HG03039 (cell line): ENCODE results near the gene DIP2C.
"Not testable (repeated sequence)": the region's sequence is repeated elsewhere in the genome, so short reads cannot be mapped to it uniquely, and the experiment has no call there.

ENCODE experiments used
- ATAC-seq: cut with Tn5 transposase; IDR thresholded peaks from one replicate; pipeline ENCODE4 v1.9.1; 2021; ENCODE audit warnings: mild to moderate bottlenecking, moderate library complexity; ENCODE audit not compliant: unreplicated experiment

The DIP2C gene

GRCh38 chr10:600876-601659 is 88.4 kb downstream of the DIP2C start:
- ATAC-seq, result no peak

GRCh38 chr10:600234-600633 is 89.2 kb downstream of the DIP2C start:
- no peak for ATAC-seq

- ATAC-seq, result no peak
Observed at GRCh38 chr10:599767-600166, 89.7 kb downstream of the DIP2C start.

DNA sequence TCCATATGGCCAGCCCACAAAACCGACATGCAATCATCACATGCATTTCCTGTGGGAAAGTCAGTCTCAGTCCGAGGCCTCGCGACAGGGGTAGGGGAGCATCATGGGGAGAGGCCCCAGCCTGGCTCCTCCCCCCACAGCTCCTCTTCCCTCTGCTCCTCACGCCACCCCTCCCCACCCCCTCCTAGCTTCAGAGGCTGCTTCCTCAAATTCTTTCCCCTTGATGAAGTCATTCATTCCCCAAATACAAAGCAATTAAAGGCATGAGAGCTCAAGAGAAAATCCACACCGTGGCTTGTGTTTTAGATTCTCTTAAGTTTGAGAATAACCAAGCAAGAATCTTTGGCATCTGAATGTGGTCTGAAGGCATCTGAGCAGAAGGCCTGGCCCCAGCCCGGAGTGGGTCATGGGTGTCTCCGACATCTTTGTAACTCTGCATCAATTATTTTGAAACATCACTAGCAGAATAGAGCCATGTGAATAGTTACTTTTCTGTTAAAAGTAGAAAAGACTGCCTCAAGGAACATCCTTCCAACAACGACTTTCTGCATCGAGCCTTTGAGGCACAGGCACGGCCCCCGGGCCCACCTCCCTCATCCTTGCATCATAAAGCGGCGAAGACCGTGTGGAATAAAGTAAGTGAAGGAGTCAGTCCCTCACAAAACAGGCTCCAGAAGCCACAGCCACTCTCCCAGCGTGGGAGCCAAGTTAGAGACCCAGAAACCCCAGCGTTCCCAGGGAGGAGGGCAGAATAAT is 90.9 kb downstream of the DIP2C start:
- no peak for ATAC-seq

- no peak for ATAC-seq
Observed at GRCh38 chr10:597976-598375, 91.5 kb downstream of the DIP2C start.

- ATAC-seq, result no peak
Observed at GRCh38 chr10:596725-597345, 92.6 kb downstream of the DIP2C start.

DNA sequence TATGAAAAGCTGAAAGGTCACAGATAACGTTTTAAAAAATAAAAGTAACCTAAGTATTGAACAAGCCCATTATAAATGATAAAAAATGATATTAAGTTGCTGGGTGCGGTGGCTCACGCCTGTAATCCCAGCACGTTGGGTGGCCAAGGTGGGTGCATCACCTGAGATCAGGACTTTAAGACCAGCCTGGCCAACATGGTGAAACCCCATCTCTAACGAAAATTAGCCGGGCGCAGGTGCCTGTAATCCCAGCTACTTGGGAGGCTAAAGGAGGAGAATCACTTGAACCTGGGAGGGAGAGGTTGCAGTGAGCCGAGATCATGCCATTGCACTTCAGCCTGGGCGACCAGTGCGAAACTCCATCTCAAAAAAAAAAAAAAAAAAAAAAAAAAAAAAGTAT is 93.3 kb downstream of the DIP2C start:
- ATAC-seq, result not testable (repeated sequence)

GRCh38 chr10:595473-595872 is 94.0 kb downstream of the DIP2C start:
- ATAC-seq, result no peak

DNA sequence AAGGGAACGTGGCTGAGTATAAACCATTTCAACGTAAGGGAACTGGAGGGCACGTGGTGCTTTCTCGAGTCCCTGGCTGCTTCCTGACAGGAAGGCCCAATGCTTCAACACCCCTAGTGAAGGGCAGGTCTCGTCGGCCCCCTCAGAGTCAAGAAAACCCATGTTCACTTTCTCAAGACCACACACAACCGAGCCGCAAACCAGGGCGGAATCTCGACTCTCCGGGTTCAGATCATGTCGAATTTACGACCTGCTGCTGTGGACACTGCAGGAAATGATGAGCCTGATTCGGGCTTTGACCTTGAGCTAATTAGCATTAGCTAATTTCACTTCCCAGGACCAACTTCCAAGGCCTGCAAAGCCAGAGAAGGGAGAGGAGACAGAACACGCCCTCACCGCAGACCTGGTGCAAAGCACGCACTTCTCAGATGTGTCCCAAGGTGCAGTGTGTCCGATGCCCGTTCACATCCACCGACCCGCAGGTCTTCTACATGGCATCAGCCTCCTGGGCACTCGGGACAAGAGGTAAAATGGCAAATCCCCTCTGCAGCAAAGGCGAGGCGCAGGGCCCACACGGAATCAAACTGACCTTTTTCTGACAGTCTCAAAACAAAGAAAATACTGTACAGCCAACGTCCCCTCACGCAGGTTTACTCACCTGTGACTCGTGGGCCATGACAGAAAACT is 94.7 kb downstream of the DIP2C start:
- no peak for ATAC-seq

DNA sequence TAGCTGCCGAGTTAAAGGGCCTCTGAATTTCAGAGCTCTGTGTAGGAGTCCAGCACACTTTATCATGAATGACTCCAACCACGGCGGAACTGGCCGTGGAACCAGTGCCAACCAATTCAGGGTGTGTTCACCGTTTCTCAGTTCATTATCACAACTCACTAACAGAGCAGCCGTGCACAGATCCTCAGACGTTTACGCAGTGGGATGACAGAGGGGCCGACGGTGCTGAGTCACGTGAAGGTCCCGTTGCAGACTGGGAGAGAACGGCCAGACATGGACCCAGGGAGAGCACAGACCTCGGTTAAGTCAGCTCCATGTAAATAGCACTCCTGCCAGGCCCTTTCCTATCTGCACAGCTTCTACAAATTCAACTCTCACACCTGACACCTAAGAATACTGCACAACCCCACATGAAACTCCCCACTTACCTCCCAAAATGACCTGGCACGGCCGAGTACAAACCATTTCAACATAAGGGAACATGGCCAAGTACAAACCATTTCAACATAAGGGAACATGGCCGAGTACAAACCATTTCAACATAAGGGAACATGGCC is 95.5 kb downstream of the DIP2C start:
- ATAC-seq, result no peak

- ATAC-seq, result no peak
Observed at GRCh38 chr10:593421-593820, 96.0 kb downstream of the DIP2C start.

DNA sequence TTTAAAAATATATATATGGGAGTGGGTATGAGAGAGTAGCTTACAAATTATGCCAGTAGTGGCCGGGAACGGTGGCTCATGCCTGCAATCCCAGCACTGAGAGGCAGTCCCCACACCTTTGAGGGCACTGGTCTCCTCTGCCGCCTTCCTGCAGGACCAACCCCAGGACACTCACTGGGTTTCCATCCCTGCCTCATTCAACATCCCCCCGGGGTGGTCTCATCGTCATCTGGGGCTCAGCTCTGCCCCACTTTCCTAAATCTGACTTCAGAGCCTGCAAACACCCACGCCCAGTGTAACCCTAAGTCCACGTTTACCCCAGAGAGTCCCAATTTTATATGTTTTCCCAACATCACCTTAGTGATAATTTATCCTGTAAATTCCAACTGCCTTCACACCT is 96.5 kb downstream of the DIP2C start:
- no peak for ATAC-seq

- no peak for ATAC-seq
Observed at GRCh38 chr10:591646-592045, 97.8 kb downstream of the DIP2C start.

- ATAC-seq, result no peak
Observed at GRCh38 chr10:590721-591120, 98.7 kb downstream of the DIP2C start.

DNA sequence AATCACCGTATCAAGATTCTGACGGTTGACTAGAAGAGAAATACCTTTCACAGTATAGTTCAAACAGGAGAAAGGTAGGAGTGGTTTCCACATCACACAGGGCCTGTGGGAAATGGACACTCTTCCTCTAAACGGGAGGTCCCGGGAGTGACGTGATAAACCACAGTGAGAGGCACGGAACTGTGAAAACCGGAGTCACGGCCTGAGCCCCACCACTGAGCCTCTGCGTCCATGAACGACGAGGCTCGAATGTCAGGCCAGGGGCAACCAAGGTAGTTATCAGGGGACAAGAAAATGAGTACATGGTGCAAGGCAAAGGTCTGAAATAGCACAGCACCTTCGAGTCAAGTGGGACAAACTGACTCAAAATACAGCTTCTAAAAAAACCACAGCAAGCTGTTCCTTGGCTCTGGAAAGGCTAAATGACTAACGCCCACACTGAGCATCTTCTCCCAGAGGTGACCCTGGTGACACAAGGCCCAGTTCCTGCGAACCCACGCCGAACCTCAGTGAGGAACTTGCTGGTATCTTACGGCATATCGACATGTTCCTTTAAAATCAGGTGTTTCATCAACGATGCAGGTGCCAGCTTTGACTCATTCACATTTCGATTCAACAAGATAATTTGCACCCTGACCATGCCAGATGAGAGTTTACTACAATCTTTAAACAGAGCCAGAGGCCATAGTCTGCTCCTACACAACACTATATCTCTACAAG is 99.3 kb downstream of the DIP2C start:
- no peak for ATAC-seq

GRCh38 chr10:588246-589165 is 101.0 kb downstream of the DIP2C start:
- ATAC-seq, result no peak

GRCh38 chr10:586716-587115 is 102.8 kb downstream of the DIP2C start:
- no peak for ATAC-seq

DNA sequence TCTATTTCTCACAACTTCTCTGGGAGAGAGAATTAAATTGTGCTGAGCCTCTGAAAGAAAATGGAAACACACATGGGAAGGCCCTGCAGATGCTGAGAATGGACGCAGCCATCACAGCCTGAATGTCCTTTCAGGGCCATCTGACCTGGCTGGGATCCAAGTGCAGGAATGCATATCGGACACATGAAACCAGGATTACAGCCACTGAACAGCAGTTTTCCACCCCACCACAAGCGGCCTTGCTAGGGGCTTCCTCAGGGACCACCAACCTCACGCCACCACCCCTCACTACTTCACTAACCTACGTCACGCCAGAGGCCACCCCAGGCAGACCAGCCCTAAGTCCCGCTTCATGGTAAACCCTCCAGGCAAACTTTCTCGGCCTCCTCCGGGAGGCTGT is 103.3 kb downstream of the DIP2C start:
- no peak for ATAC-seq

DNA sequence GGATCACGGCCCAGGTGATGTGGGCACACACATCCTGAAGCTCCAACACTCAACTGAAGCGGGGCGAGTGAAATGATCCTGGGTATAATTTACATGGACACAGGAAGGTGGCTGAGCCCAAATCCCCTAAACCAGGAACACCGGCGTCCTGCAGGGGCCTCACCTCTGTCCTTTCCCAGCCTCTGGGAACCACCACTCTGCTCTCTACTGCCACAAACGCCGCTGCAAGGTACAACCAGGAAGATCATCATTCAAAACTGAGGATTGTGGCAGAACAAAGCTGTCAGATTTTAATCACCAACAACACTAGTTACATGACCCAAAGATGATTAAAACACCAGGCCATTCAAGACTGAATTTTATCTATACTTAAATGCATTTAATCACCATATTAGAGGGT is 104.0 kb downstream of the DIP2C start:
- no peak for ATAC-seq
